Endodermal cell (in vitro differentiated cells): ENCODE data around the gene ACP7. TPM values are rescaled to one million over a fixed set of nuclear protein-coding genes. Genes with fewer than 3 reads are reported as not detected.
A peak's percentile ranks its signal among the peaks of the same experiment; 100 is the strongest.

ENCODE experiments used
- DNase-seq: peaks from one replicate; pipeline ENCODE4 v3.0.0-alpha.2; 2017
- H3K27ac ChIP-seq: 2 replicates; pipeline ENCODE4 v1.5.1; 2013; ENCODE audit warnings: mild to moderate bottlenecking, low read depth, low read length, moderate library complexity
- H3K27me3 ChIP-seq: 2 replicates; pipeline ENCODE4 v1.6.1; 2013; ENCODE audit warnings: mild to moderate bottlenecking, low read length, moderate library complexity; ENCODE audit not compliant: insufficient read depth, control insufficient read depth, poor library complexity, severe bottlenecking
- H3K36me3 ChIP-seq: 2 replicates; pipeline ENCODE4 v1.7.0; 2013; ENCODE audit warnings: mild to moderate bottlenecking, low read length, moderate library complexity; ENCODE audit not compliant: control insufficient read depth, insufficient read depth
- H3K4me1 ChIP-seq: one replicate; pipeline ENCODE4 v1.7.0; 2013; ENCODE audit warnings: low read length; ENCODE audit not compliant: control insufficient read depth, insufficient read depth
- H3K4me3 ChIP-seq: 2 replicates; pipeline ENCODE4 v1.5.1; 2013; ENCODE audit warnings: mild to moderate bottlenecking, low read length, moderate library complexity
- H3K9ac ChIP-seq: 2 replicates; pipeline ENCODE4 v1.6.1; 2013; ENCODE audit warnings: mild to moderate bottlenecking, low read length, moderate library complexity; ENCODE audit not compliant: poor library complexity, severe bottlenecking; ENCODE audit errors: extremely low read depth
- H3K9me3 ChIP-seq: 2 replicates; pipeline ENCODE4 v1.6.1; 2013; ENCODE audit warnings: mild to moderate bottlenecking, low read length, moderate library complexity; ENCODE audit not compliant: control insufficient read depth
- H3K27ac Mint-ChIP-seq: 2 replicates; pipeline ENCODE4 v1.8.0; 2020; ENCODE audit warnings: mixed read lengths
- H3K27me3 Mint-ChIP-seq: 2 replicates; pipeline ENCODE4 v1.8.0; 2021; ENCODE audit warnings: mild to moderate bottlenecking, mixed read lengths; ENCODE audit not compliant: insufficient read depth
- H3K36me3 Mint-ChIP-seq: 2 replicates; pipeline ENCODE4 v1.8.0; 2020; ENCODE audit warnings: low read depth, mixed read lengths
- H3K4me1 Mint-ChIP-seq: 2 replicates; pipeline ENCODE4 v1.8.0; 2020; ENCODE audit warnings: mixed read lengths
- H3K4me3 Mint-ChIP-seq: 2 replicates; pipeline ENCODE4 v1.8.0; 2020; ENCODE audit warnings: mild to moderate bottlenecking, moderate library complexity, mixed read lengths
- H3K9me3 Mint-ChIP-seq: 2 replicates; pipeline ENCODE4 v1.8.0; 2020; ENCODE audit warnings: mild to moderate bottlenecking, mixed read lengths
- CTCF ChIP-seq: fragments of 200-600 bp; sonication (generic); conservative IDR thresholded peaks from 2 replicates; pipeline ENCODE4 v1.5.0; 2021; ENCODE audit warnings: antibody characterized with exemption, mild to moderate bottlenecking
- WGBS, 2 experiments: methylation state at CpG; one replicate each; pipeline versions ENCODE4 v1.1.5 to v1.1.7; 2013; ENCODE audit warnings: missing lambda C conversion rate in 2 of 2, mixed read lengths in 1 of 2; ENCODE audit not compliant: insufficient coverage in 1 of 2, insufficient read length in 1 of 2; 5-methylcytosine and 5-hydroxymethylcytosine counted together
- total RNA-seq, 2 donors: library from RNA; stranded (reverse); fragmentation: NEBNext Ultra II Directional in 1 of 2; extraction: Animal tissue kit (Norgen Biotek cat#: 25700) in 1 of 2; gene quantifications; 2 replicates in 1 of 2; 3 replicates in 1 of 2; pipeline ENCODE4 v1.2.1, GENCODE V29; 2021

ACP7 gene
- total RNA-seq, 2 donors from 2014 or later, result 0.29 TPM; not detected in 1

- Histone ChIP-seq H3K9me3 (no peaks in the 10 kb centered on the region), H3K4me3 (no peak overlapping the region), H3K27me3 (no peaks in the 10 kb centered on the region), H3K9ac (no peak overlapping the region), H3K36me3 (no peaks in the 10 kb centered on the region), H3K27ac (no peak overlapping the region), H3K4me1 (no peaks in the 10 kb centered on the region)
- DNase-seq, result no peak
- no peak for TF ChIP-seq CTCF
- no peaks in the 10 kb centered on the region for H3K36me3 Mint-ChIP-seq
- H3K27ac Mint-ChIP-seq, result no peak overlapping the region
- H3K9me3 Mint-ChIP-seq, result no peaks in the 10 kb centered on the region
- H3K4me1 Mint-ChIP-seq, result no peaks in the 10 kb centered on the region
- peaks cover 5% of the 10 kb centered on the region for H3K27me3 Mint-ChIP-seq
- 71 to 84% methylated on average over 3 to 7 of the region's 7 CpGs for WGBS, 2 experiments
- H3K4me3 Mint-ChIP-seq, result no peak overlapping the region
Observed at GRCh38 chr19:39106194-39106593, 22.0 kb downstream of the ACP7 start.

GRCh38 chr19:39109641-39110040 lies 25.5 kb downstream of the ACP7 start:
- no peaks in the 10 kb centered on the region for H3K4me1 ChIP-seq
- no peaks in the 10 kb centered on the region for H3K36me3 Mint-ChIP-seq
- no peak overlapping the region for H3K27ac Mint-ChIP-seq
- no peak overlapping the region for H3K4me3 ChIP-seq
- no peaks in the 10 kb centered on the region for H3K36me3 ChIP-seq
- no peak for TF ChIP-seq CTCF
- H3K27ac ChIP-seq, result no peak overlapping the region
- H3K27me3 Mint-ChIP-seq, result peaks cover 3% of the 10 kb centered on the region
- no peak overlapping the region for H3K9ac ChIP-seq
- no peaks in the 10 kb centered on the region for H3K9me3 ChIP-seq
- peaks cover 4% of the 10 kb centered on the region for H3K4me1 Mint-ChIP-seq
- H3K27me3 ChIP-seq, result no peaks in the 10 kb centered on the region
- no peaks in the 10 kb centered on the region for H3K9me3 Mint-ChIP-seq
- no peak overlapping the region for H3K4me3 Mint-ChIP-seq
- no peak for DNase-seq

- Histone ChIP-seq H3K36me3 (no peaks in the 10 kb centered on the region), H3K4me1 (no peaks in the 10 kb centered on the region), H3K27me3 (no peaks in the 10 kb centered on the region), H3K27ac (no peak overlapping the region), H3K9me3 (no peaks in the 10 kb centered on the region), H3K4me3 (no peak overlapping the region), H3K9ac (no peak overlapping the region)
- no peaks in the 10 kb centered on the region for H3K9me3 Mint-ChIP-seq
- H3K27ac Mint-ChIP-seq, result no peak overlapping the region
- peak; percentile 85 for DNase-seq
- peaks cover 4% of the 10 kb centered on the region for H3K4me1 Mint-ChIP-seq
- H3K27me3 Mint-ChIP-seq, result peaks cover 3% of the 10 kb centered on the region
- 18 to 29% methylated on average over 5 to 16 of the region's 16 CpGs for WGBS, 2 experiments
- H3K4me3 Mint-ChIP-seq, result no peak overlapping the region
- peak; percentile 85 for TF ChIP-seq CTCF
- no peaks in the 10 kb centered on the region for H3K36me3 Mint-ChIP-seq
Observed at GRCh38 chr19:39110263-39110967, 26.2 kb downstream of the ACP7 start.
